ENCODE data around the gene FOXO3. TPM values are rescaled to one million over a fixed set of nuclear protein-coding genes. Genes with fewer than 3 reads are reported as not detected.
"Not testable (repeated sequence)": the region's sequence is repeated elsewhere in the genome, so short reads cannot be mapped to it uniquely, and the experiment has no call there.

The FOXO3 gene
- total and polyA plus RNA-seq, 11 donors, result 11.6 to 87.9 (median 38.7) TPM

- peaks cover 0 to 3% (median 0%) of the 10 kb centered on the region in 9 donors for H3K36me3 ChIP-seq
- intact Hi-C loops (cut with DNase I), result loop anchor here in 4 of 10 donors (5.0 to 10.0 kb wide), 3 partner anchors 76 to 124 kb away; partner anchors contain the start of gene FOXO3 (in 3 of the 4)
- H3K27ac ChIP-seq, result peak overlapping the region in 4 of 12 donors; percentile 6 to 91 (median 58)
- no peaks in the 10 kb centered on the region for H3K27me3 ChIP-seq
- no peak for ATAC-seq
- no peak overlapping the region for H3K4me3 ChIP-seq
- H3K9me3 ChIP-seq, result no peaks in the 10 kb centered on the region
- H3K4me1 ChIP-seq, result peaks cover 16 to 88% (median 69%) of the 10 kb centered on the region in 12 donors
- DNase-seq, result no peak
- WGBS, 4 donors, result 88 to 96% (median 91%) methylated on average over 2 of the region's 2 CpGs
- TF ChIP-seq POLR2A (IDR thresholded peaks at IDR 0.05), result no peak
- TF ChIP-seq CTCF (IDR thresholded peaks at IDR 0.05), result no peak
These were observed 97.5 kb downstream of the FOXO3 start for GRCh38 chr6:108658174-108658573.

GRCh38 chr6:108658785-108659184 is 98.1 kb downstream of the FOXO3 start:
- WGBS, 4 donors, result 94 to 98% (median 97%) methylated on average over 4 of the region's 4 CpGs
- not testable (repeated sequence) for H3K4me3 ChIP-seq
- peaks cover 11 to 81% (median 63%) of the 10 kb centered on the region in 12 donors for H3K4me1 ChIP-seq

GRCh38 chr6:108660251-108660650 is 99.5 kb downstream of the FOXO3 start:
- Histone ChIP-seq H3K27ac (peak overlapping the region in 1 of 12 donors; percentile 12), H3K4me3 (no peak overlapping the region), H3K36me3 (peaks cover 0 to 17% (median 11%) of the 10 kb centered on the region in 9 donors), H3K9me3 (no peaks in the 10 kb centered on the region), H3K4me1 (peaks cover 5 to 67% (median 49%) of the 10 kb centered on the region in 12 donors), H3K27me3 (no peaks in the 10 kb centered on the region)
- TF ChIP-seq CTCF (IDR thresholded peaks at IDR 0.05), result no peak
- TF ChIP-seq POLR2A (IDR thresholded peaks at IDR 0.05), result no peak
- intact Hi-C loops (cut with DNase I), result no loop called here
- DNase-seq, result no peak
- WGBS, 4 donors, result 75 to 83% (median 75%) methylated on average over 4 of the region's 4 CpGs
- ATAC-seq, result no peak

More at GRCh38 chr6:108658785-108659184, 98.1 kb downstream of the FOXO3 start:
- H3K27ac ChIP-seq, H3K27me3 ChIP-seq, H3K9me3 ChIP-seq, H3K36me3 ChIP-seq, ATAC-seq, DNase-seq: not testable (repeated sequence)
- intact Hi-C loops (cut with DNase I), result loop anchor here in 4 of 10 donors (5.0 to 10.0 kb wide), 3 partner anchors 76 to 124 kb away; partner anchors contain the start of gene FOXO3 (in 3 of the 4)

- Histone ChIP-seq H3K36me3 (peaks cover 0 to 26% (median 14%) of the 10 kb centered on the region in 9 donors), H3K27ac (peak overlapping the region in 9 of 12 donors; percentile 1 to 61 (median 25)), H3K27me3 (no peaks in the 10 kb centered on the region), H3K4me1 (peaks cover 0 to 58% (median 42%) of the 10 kb centered on the region in 12 donors), H3K4me3 (no peak overlapping the region), H3K9me3 (no peaks in the 10 kb centered on the region)
- WGBS, 4 donors, result 40 to 67% (median 50%) methylated on average over 1 of the region's 1 CpG
- ATAC-seq (peak in 3 of 4 donors; percentile 48 to 60 (median 54)), DNase-seq (no peak)
- intact Hi-C loops (cut with DNase I), result no loop called here
- TF ChIP-seq POLR2A (IDR thresholded peaks at IDR 0.05) (no peak), CTCF (IDR thresholded peaks at IDR 0.05) (no peak)
These were observed 100.7 kb downstream of the FOXO3 start for GRCh38 chr6:108661430-108661829.

Data from heart left ventricle (tissue), 16 donors.